Transverse colon (tissue), 3 donors: ENCODE results near the gene ZNF148.

Experiments
- CTCF ChIP-seq, 5 experiments: fragments of 200-600 bp in 3 of 5; fragments of 450-650 bp in 2 of 5; sonication (generic) in 3 of 5; IDR thresholded peaks; 1 replicate in 2 of 5; 2 replicates in 3 of 5; pipeline ENCODE4 v1.5.1; 2016 to 2017; ENCODE audit warnings: antibody characterized with exemption in 5 of 5, inconsistent platforms in 3 of 5, mild to moderate bottlenecking in 2 of 5, moderate library complexity in 1 of 5
- EP300 ChIP-seq: sonication (generic); formaldehyde crosslinking; IDR thresholded peaks from one replicate; pipeline ENCODE4 v1.6.1; 2017; ENCODE audit warnings: antibody characterized with exemption, low read depth

GRCh38 chr3:125189378-125190165 is 185.6 kb downstream of the ZNF148 start:
- no peak for TF ChIP-seq CTCF (IDR thresholded peaks at IDR 0.05)
- TF ChIP-seq EP300: no peak
